Right lobe of liver (tissue), 6 donors: Measurements from ENCODE around the gene SPATA24. TPM values are rescaled to one million over a fixed set of nuclear protein-coding genes. Genes with fewer than 3 reads are reported as not detected.
"Not testable (repeated sequence)": the region's sequence is repeated elsewhere in the genome, so short reads cannot be mapped to it uniquely, and the experiment has no call there.

Experiments
- ATAC-seq, 4 donors: fragments of 200-7000 bp; cut with Tn5 transposase; one replicate each; pipeline ENCODE4 v1.9.1; 2020; ENCODE audit warnings: mild to moderate bottlenecking in 4 of 4, moderate library complexity in 4 of 4
- DNase-seq, 3 donors: peaks; one replicate each; pipeline ENCODE4 v3.0.0-alpha.2; 2020
- H3K27ac ChIP-seq, 3 donors: fragments of 200-600 bp; one replicate each; pipeline ENCODE4 v1.8.0; 2022
- H3K27me3 ChIP-seq, 2 donors: fragments of 200-600 bp; one replicate each; pipeline ENCODE4 v1.8.0; 2022
- H3K36me3 ChIP-seq, 4 donors: fragments of 200-600 bp; sonication (generic) in 1 of 4; one replicate each; pipeline versions ENCODE4 v1.5.1 to v1.8.0; 2017 to 2022; ENCODE audit warnings: control low read depth in 1 of 4
- H3K4me1 ChIP-seq, 4 donors: fragments of 200-600 bp; sonication (generic) in 1 of 4; one replicate each; pipeline versions ENCODE4 v1.5.1 to v1.8.0; 2017 to 2022; ENCODE audit warnings: control low read depth in 1 of 4
- H3K4me3 ChIP-seq, 3 donors: fragments of 200-600 bp; one replicate each; pipeline ENCODE4 v1.8.0; 2022
- H3K9me3 ChIP-seq, 4 donors: fragments of 200-600 bp; sonication (generic) in 1 of 4; one replicate each; pipeline versions ENCODE4 v1.5.1 to v1.8.0; 2017 to 2022; ENCODE audit warnings: control low read depth in 1 of 4
- POLR2A ChIP-seq: fragments of 450-650 bp; IDR thresholded peaks from one replicate; pipeline ENCODE4 v1.6.1; 2017; ENCODE audit warnings: antibody characterized with exemption, mild to moderate bottlenecking
- WGBS: methylation state at CpG from one replicate; pipeline ENCODE4 v1.1.6; 2018; ENCODE audit warnings: low coverage, low lambda C conversion rate; ENCODE audit not compliant: insufficient coverage; ENCODE audit errors: missing lambda C conversion rate; 5-methylcytosine and 5-hydroxymethylcytosine counted together
- intact Hi-C, 2 donors: fragments of 100-400 bp; cut with DNase I; formaldehyde crosslinking; loops; one replicate each; pipeline versions ENCODE4 v1.11.2 to v1.14.1; 2022
- total RNA-seq, 6 experiments: library from RNA; depleted of rRNA in 2 of 6; stranded (reverse); fragments of >200 nt in 2 of 6; fragmentation: NEBNext Ultra II Directional in 3 of 6; extraction: Animal tissue kit (Norgen Biotek cat#: 25700) in 3 of 6; gene quantifications; one replicate each; pipeline versions ENCODE4 v1.1.0 to v1.2.4, GENCODE V29; 2016 to 2023
- TF ChIP-seq, protein P1 (sequence below), 4 donors: fragments of 200-600 bp in 3 of 4; fragments of 450-650 bp in 1 of 4; IDR thresholded peaks; one replicate each; pipeline versions ENCODE4 v1.5.1 to v1.8.0; 2016 to 2022; ENCODE audit warnings: antibody characterized with exemption in 4 of 4, mild to moderate bottlenecking in 2 of 4
- donor health status: DM: no; HTN: yes; CAD: no.
- donor health status: DM: no; HTN: no; CAD: no.
- donor health status: DM: no; HTN: no; CAD: no.
- donor health status: DM: no; HTN: yes; CAD: no.
- donor health status: DM: no; HTN: yes; CAD: no.

The SPATA24 gene
- total RNA-seq, 6 experiments from 2014 or later, result 1.5 to 4.0 (median 2.6) TPM

GRCh38 chr5:139410121-139410992 lies 6.5 kb upstream of the SPATA24 start:
- Histone ChIP-seq H3K27me3 (no peaks in the 10 kb centered on the region), H3K4me3 (no peak overlapping the region), H3K9me3 (no peaks in the 10 kb centered on the region), H3K36me3 (no peaks in the 10 kb centered on the region), H3K27ac (no peak overlapping the region), H3K4me1 (peaks cover 0 to 4% (median 0%) of the 10 kb centered on the region in 4 donors)
- DNase-seq (peak in 1 of 3 donors; percentile 17), ATAC-seq (no peak)
- WGBS, result 58% methylated on average over 6 of the region's 6 CpGs
- TF ChIP-seq POLR2A, result no peak
- TF ChIP-seq, protein P1, sequence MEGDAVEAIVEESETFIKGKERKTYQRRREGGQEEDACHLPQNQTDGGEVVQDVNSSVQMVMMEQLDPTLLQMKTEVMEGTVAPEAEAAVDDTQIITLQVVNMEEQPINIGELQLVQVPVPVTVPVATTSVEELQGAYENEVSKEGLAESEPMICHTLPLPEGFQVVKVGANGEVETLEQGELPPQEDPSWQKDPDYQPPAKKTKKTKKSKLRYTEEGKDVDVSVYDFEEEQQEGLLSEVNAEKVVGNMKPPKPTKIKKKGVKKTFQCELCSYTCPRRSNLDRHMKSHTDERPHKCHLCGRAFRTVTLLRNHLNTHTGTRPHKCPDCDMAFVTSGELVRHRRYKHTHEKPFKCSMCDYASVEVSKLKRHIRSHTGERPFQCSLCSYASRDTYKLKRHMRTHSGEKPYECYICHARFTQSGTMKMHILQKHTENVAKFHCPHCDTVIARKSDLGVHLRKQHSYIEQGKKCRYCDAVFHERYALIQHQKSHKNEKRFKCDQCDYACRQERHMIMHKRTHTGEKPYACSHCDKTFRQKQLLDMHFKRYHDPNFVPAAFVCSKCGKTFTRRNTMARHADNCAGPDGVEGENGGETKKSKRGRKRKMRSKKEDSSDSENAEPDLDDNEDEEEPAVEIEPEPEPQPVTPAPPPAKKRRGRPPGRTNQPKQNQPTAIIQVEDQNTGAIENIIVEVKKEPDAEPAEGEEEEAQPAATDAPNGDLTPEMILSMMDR (IDR thresholded peaks at IDR 0.05), result no peak
- intact Hi-C loops, result no loop called here

DNA sequence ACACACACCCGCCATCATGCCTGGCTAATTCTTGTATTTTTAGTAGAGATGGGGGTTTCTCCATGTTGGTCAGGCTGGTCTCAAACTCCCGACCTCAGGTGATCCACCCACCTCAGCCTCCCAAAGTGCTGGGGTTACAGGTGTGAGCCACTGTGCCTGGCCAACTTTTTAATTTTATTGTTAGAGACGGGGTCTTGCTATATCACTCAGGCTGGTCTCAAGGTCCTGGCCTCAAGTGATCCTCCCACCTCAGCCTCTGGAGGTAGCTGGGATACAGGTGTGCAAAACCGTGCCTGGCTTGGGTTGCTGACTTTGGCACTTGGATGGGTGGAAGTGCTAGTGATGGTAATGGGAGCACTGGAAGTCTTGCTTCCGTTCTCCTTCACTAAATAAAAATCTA lies 5.2 kb upstream of the SPATA24 start:
- H3K4me3 ChIP-seq, DNase-seq, H3K4me1 ChIP-seq, H3K36me3 ChIP-seq, H3K27ac ChIP-seq, H3K9me3 ChIP-seq, ATAC-seq, intact Hi-C loops, H3K27me3 ChIP-seq: not testable (repeated sequence)
- 82% methylated on average over 2 of the region's 5 CpGs for WGBS

DNA sequence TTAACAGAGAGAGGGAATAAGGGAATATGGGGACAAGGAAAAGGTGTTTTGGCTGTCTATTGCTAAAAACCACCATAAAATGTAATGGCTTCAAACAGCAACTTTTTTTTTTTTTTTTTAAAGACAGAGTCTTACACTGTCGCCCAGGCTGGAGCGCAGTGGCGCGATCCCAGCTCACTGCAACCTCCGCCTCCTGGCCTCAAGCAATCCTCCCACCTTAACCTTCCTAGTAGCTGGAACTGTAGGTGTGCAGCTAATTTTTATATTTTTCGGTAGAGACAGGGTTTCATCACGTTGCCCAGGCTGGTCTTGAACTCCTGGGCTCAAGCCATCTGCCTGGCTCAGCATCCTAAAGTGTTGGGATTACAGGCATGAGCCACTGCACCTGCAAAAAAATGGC lies 4.3 kb upstream of the SPATA24 start:
- Histone ChIP-seq H3K36me3 (no peaks in the 10 kb centered on the region), H3K4me3 (no peak overlapping the region), H3K9me3 (no peaks in the 10 kb centered on the region), H3K27me3 (no peaks in the 10 kb centered on the region), H3K27ac (no peak overlapping the region), H3K4me1 (peaks cover 0 to 8% (median 0%) of the 10 kb centered on the region in 4 donors)
- intact Hi-C loops, result no loop called here
- DNase-seq (no peak), ATAC-seq (no peak)
- TF ChIP-seq, protein P1 (IDR thresholded peaks at IDR 0.05), result no peak
- TF ChIP-seq POLR2A, result no peak
- WGBS, result 98% methylated on average over 7 of the region's 7 CpGs

DNA sequence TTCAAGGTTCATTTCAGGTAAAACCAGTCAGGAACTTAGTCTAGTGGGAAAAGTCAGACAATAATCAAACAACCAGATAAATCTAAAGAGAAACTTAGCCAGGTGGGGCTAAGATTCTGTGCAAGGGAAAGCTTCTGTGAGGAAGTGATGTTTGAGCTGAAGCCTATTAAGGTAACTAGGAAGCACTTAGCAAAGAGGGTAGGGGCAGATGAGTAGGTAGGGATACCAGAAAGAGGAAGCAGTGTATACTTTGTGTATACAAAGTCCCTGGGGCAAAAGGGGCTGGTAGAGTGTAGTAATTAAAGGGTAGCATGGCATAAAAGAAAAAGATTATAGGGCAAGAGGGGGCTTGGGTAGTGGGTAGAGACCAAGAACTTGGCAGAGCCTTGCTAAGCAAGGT lies 3.6 kb upstream of the SPATA24 start:
- Histone ChIP-seq H3K4me1 (peaks cover 0 to 8% (median 0%) of the 10 kb centered on the region in 4 donors), H3K4me3 (no peak overlapping the region), H3K36me3 (no peaks in the 10 kb centered on the region), H3K27ac (no peak overlapping the region), H3K9me3 (no peaks in the 10 kb centered on the region), H3K27me3 (no peaks in the 10 kb centered on the region)
- DNase-seq, result no peak
- no peak for TF ChIP-seq POLR2A
- ATAC-seq, result no peak
- intact Hi-C loops, result no loop called here

DNA sequence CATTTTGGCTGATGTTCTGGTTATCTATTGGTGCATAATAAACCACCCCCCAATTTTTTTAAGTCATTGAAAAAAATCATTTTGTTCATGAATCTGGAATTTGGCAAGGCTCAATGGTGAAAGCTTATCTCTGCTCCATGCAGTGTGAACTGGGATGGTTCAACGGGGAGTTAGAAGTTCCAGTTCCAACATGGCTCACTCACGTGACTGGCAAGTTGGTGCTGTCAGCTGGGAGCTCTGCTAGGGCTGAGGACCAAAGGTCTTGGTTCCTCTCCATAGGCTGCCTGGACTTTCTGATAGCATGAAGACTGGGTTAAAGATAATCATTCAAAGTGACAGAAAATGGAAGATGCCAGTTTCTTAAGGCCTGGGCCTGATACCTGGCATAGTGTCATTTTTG lies 3.1 kb upstream of the SPATA24 start:
- no peak overlapping the region for H3K27ac ChIP-seq
- H3K36me3 ChIP-seq, result no peaks in the 10 kb centered on the region
- TF ChIP-seq, protein P1 (IDR thresholded peaks at IDR 0.05), result no peak
- TF ChIP-seq POLR2A, result no peak
- H3K4me3 ChIP-seq, result no peak overlapping the region
- no peaks in the 10 kb centered on the region for H3K27me3 ChIP-seq
- ATAC-seq (no peak), DNase-seq (no peak)
- H3K4me1 ChIP-seq, result peaks cover 0 to 8% (median 0%) of the 10 kb centered on the region in 4 donors
- H3K9me3 ChIP-seq, result no peaks in the 10 kb centered on the region
- 60% methylated on average over 1 of the region's 2 CpGs for WGBS
- intact Hi-C loops, result no loop called here
